ENCODE measurements around the gene IRF4.

IRF4 gene

DNA sequence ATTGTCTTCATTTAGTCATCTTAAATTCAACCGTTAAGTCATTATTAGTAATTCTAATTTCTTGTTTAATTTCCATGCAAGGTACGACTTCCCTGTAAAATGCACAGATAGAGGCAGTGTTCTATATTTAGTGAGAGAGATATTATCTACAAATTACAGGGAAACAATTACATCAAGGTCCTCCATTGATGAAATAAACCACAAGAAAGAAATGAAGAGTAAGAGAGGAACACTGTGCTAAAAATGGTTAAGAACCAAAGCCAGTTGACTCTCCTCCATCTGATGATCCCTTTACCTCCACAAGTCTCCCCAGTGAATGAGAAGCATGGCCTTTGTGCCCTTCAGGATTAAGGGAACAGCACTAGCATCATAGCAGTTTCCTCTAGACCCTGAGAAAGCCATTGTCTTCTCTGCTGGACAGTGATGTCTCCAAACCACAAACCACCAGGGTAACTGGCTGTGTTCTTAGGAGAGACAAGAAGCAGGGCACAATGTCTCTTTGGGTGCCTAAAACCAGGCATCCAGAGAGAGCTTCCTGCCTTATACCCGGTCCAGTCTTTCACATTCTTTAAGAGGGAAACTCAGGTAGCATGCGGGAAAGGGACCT lies 38.1 kb downstream of the IRF4 start:
- no peaks in the 10 kb centered on the region for H3K36me3 ChIP-seq
- no peak overlapping the region for H3K4me3 ChIP-seq (ENCODE audit: low read depth, low read length)
- DNase-seq = no peak
- H3K27ac ChIP-seq = no peak overlapping the region
- no peaks in the 10 kb centered on the region for H3K27me3 ChIP-seq (ENCODE audit: insufficient read depth, low read depth, severe bottlenecking)
- H3K9me3 ChIP-seq (ENCODE audit: severe bottlenecking) = peaks cover 4% of the 10 kb centered on the region
- TF ChIP-seq, protein P1, sequence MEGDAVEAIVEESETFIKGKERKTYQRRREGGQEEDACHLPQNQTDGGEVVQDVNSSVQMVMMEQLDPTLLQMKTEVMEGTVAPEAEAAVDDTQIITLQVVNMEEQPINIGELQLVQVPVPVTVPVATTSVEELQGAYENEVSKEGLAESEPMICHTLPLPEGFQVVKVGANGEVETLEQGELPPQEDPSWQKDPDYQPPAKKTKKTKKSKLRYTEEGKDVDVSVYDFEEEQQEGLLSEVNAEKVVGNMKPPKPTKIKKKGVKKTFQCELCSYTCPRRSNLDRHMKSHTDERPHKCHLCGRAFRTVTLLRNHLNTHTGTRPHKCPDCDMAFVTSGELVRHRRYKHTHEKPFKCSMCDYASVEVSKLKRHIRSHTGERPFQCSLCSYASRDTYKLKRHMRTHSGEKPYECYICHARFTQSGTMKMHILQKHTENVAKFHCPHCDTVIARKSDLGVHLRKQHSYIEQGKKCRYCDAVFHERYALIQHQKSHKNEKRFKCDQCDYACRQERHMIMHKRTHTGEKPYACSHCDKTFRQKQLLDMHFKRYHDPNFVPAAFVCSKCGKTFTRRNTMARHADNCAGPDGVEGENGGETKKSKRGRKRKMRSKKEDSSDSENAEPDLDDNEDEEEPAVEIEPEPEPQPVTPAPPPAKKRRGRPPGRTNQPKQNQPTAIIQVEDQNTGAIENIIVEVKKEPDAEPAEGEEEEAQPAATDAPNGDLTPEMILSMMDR (IDR thresholded peaks at IDR 0.05; ENCODE audit: low read depth, low read length) = no peak

DNA sequence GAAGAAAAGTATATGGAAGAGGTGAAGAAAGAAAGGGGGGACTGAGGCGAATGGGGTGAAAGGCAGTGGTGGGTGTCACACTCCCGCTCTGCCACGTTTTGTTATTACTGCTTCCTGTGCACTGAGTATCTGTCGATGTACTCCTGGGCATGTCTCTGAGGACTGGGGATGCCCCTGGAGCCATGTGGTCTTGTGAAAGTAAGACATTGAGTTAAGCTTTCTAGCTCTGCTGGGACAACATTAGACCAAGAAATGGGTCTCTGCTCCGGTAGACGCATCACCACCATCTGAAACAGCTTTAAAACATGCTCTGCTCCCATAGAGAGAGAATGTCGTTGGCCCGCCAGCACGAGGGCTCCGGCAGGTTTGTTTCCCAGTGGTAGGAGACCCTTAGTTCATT lies 40.0 kb downstream of the IRF4 start:
- TF ChIP-seq, protein P1 (IDR thresholded peaks at IDR 0.05; ENCODE audit: low read depth, low read length) = no peak
- H3K27ac ChIP-seq = no peak overlapping the region
- DNase-seq = no peak
- H3K4me3 ChIP-seq (ENCODE audit: low read depth, low read length) = no peak overlapping the region
- H3K36me3 ChIP-seq = no peaks in the 10 kb centered on the region
- H3K9me3 ChIP-seq (ENCODE audit: severe bottlenecking) = peaks cover 4% of the 10 kb centered on the region
- no peaks in the 10 kb centered on the region for H3K27me3 ChIP-seq (ENCODE audit: insufficient read depth, low read depth, severe bottlenecking)

DNA sequence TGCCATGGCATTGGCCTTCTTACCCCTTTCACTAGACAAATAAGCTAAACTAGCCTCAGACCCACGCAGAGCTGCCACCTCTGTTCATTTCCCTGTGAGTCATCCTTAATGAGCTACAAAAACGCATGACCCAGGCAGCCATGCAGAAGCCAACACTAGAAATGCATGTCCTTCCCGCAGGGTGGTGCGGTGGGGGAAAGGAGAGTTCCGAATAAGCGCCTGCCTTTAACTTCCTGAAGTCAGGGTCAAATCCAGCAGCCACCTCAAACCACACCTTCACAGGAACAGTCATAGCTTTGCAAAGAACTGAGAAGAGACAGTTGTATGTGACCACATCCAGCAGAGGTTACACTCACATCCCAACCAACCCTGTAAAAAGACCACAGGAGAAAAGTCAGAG lies 40.4 kb downstream of the IRF4 start:
- H3K4me3 ChIP-seq (ENCODE audit: low read depth, low read length) = no peak overlapping the region
- H3K27ac ChIP-seq = no peak overlapping the region
- DNase-seq = no peak
- no peaks in the 10 kb centered on the region for H3K9me3 ChIP-seq (ENCODE audit: severe bottlenecking)
- no peaks in the 10 kb centered on the region for H3K27me3 ChIP-seq (ENCODE audit: insufficient read depth, low read depth, severe bottlenecking)
- H3K36me3 ChIP-seq = no peaks in the 10 kb centered on the region
- TF ChIP-seq, protein P1 (IDR thresholded peaks at IDR 0.05; ENCODE audit: low read depth, low read length) = no peak

DNA sequence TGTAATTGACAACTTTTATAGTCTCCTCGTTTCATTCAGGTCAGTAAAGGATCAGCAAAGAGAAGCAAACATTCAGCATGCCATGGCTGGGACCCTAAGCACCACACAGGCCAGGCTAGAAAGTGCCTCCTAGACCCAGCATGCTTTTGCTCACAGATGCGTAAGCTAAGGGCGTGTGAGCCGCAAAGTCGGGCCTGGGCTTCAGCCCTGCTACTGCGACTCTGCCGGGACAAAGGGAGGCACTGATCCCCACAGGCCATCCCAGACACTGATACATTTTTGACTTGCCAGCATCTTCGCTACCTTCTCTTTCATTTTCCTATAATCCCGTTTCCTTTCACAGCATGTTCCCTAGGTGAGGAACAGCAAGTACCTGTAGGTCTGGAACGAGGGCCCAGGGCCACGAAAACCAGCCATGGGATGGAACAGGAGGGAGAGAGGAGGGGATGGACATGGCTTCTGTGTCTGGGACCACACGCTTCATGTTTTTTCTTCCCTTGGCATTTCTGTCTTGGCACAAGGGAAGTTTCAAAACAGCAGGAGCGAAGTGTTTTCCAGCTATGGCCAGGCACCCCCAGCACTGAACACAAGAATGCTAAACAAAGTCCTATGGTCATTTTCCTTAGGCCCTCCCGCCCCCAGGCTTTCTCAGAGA lies 42.6 kb downstream of the IRF4 start:
- TF ChIP-seq, protein P1 (IDR thresholded peaks at IDR 0.05; ENCODE audit: low read depth, low read length) = no peak
- Histone ChIP-seq H3K27me3 (ENCODE audit: insufficient read depth, low read depth, severe bottlenecking) (no peaks in the 10 kb centered on the region), H3K9me3 (ENCODE audit: severe bottlenecking) (no peaks in the 10 kb centered on the region), H3K27ac (no peak overlapping the region), H3K4me3 (ENCODE audit: low read depth, low read length) (no peak overlapping the region), H3K36me3 (no peaks in the 10 kb centered on the region)
- no peak for DNase-seq

DNA sequence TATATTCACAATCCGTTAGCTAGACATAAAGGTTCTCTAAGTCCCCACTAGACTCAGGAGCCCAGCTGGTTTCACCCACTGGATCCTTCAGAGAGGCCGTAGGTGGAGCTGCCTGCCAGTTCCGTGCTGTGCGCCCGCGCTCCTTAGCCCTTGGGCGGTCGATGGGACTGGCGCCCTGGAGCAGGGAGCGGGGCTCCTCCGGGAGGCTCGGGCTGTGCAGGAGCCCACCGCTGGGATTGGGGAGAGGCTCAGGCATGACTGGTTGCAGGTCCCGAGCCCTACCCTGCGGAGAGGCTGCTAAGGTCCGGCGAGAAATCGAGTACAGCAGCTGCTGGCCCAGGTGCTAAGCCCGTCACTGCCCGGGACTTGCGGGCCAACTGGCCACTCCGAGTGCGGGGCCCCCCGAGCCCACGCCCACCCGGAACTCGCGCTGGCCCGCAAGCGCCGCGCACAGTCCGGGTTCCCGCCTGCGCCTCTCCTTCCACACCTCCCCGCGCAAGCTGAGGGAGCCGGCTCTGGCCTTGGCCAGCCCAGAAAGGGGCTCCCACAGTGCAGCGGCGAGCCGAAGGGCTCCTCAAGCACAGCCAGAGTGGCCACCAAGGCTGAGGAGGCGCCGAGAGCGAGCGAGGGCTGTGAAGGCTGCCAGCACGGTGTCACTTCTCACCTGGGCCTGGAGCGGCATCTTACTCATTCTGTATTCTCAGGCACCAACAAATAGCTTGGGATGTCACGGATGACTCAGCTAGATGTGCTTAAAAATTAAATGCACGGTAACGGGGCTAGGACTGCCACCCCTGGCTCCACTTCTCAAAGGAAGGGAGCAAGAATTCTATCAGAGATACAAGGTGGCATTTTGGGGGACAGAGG lies 44.1 kb downstream of the IRF4 start:
- Histone ChIP-seq H3K27me3 (ENCODE audit: insufficient read depth, low read depth, severe bottlenecking) (no peaks in the 10 kb centered on the region), H3K4me3 (ENCODE audit: low read depth, low read length) (no peak overlapping the region), H3K9me3 (ENCODE audit: severe bottlenecking) (no peaks in the 10 kb centered on the region), H3K27ac (no peak overlapping the region), H3K36me3 (no peaks in the 10 kb centered on the region)
- TF ChIP-seq, protein P1 (IDR thresholded peaks at IDR 0.05; ENCODE audit: low read depth, low read length) = no peak
- DNase-seq = no peak

Data from WERI-Rb-1 (cell line).